Measurements from ENCODE around the gene ACOX1. TPM values are rescaled to one million over a fixed set of nuclear protein-coding genes. Genes with fewer than 3 reads are reported as not detected.
A peak's percentile ranks its signal among the peaks of the same experiment; 100 is the strongest.

The ACOX1 gene
- polyA plus RNA-seq (ENCODE audit: insufficient read length in 3 of 3), result 10 to 100 TPM; 30.3 to 42.7 (median 34.3) TPM

DNA sequence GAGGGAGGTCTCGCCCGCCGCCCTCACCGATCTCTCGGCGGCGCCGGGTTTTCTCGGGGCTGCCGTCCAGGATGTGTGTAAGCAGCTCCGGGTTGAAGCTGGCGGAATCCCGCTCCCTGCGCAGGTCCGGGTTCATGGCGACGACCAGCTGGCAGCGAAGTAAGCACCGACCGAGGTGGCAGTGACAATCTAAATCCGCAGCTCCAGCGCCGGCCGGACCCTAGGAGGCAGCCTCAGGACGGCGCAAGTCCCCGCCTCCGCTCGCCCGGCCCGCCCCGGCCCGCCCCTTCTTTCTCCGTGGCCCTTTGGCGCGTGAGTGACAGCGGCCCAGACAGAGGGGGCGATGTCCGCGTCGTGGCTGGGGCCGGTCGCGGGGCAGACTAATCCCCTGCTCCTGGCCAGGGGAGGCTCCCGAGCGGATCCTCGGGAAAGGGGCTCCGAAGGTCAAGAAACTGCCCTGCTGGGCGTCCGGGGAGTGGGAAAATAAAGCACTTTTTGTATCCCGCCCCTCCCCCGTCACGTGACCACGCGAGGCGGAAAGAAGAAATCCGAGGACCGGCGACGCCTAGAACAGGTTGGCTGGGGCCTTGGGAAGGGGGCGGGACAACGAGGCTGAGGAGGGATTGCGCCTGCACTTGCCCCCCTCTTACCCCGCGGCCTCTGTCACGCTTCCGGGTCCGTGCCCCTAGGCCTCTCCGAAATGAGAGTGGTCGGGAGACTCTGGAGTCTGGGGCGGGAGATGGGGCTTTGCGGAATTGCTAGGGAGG, at the start of gene ACOX1, which contains the start of gene TEN1:
Gene ACOX1 (minus strand): TSS at position 229 of the 767 bp plus-strand sequence. CDS start 93 bp downstream, at position 136.
Gene TEN1 (plus strand): TSS at position 303 of the 767 bp plus-strand sequence. CDS start 6,953 bp downstream, outside the sequence.
- peak; percentile 93 to 96 (median 94) for DNase-seq (ENCODE audit: low read depth in 3 of 3, low spot score in 2 of 3)

GRCh38 chr17:76027159-76027839, 48.3 kb upstream of the ACOX1 start, which contains the start of gene EVPL:
TSS of gene EVPL (minus strand) at chr17:76027306. CDS start at chr17:76027198, 108 bp downstream.
- DNase-seq (ENCODE audit: low read depth in 3 of 3, low spot score in 2 of 3), result no peak

GRCh38 chr17:76026714-76027158, 47.8 kb upstream of the ACOX1 start:
- no peak for DNase-seq (ENCODE audit: low read depth in 3 of 3, low spot score in 2 of 3)

DNA sequence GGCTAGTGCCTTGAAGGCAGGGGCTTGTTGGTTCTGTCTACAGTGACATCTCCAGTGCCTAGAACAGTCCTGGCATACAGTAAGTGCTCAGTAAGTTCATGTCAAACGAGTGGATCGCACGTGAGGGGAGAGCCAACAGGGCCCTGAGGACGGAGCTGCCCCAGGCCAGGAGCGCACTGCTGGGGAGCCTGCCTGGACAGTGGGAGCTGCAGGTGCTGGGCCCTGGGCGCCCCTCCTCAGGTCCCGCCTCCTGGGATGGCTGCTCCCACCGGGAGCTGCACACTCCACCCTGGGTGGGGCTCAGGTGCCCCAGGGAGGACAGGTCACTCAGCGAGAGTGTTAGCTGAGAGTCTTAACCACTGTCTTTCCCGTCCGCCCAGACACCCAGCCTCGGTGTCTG, 46.3 kb upstream of the ACOX1 start:
- DNase-seq (ENCODE audit: low read depth in 3 of 3, low spot score in 2 of 3), result no peak

- no peak for DNase-seq (ENCODE audit: low read depth in 3 of 3, low spot score in 2 of 3)
Measured at GRCh38 chr17:76024353-76024752, 45.4 kb upstream of the ACOX1 start.

DNA sequence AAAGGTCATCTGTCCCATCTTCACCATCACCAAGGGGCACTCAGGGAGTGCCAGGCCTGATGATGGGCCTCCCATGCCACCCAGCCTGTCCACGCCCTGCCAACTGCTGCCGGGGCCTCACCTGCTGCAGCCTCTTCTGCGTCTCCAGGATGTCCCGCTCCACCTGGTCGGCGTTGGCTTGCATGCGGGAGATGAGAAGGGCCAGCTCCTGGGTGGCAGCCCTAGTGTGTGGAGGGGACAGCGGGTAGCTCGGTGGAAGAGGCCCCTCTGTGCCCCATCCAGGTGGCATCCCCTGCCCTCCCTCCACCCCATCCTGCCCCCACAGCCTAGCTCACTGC, 44.9 kb upstream of the ACOX1 start:
- DNase-seq (ENCODE audit: low read depth in 3 of 3, low spot score in 2 of 3), result no peak

GRCh38 chr17:76022973-76023899, 44.3 kb upstream of the ACOX1 start:
- no peak for DNase-seq (ENCODE audit: low read depth in 3 of 3, low spot score in 2 of 3)

- DNase-seq (ENCODE audit: low read depth in 3 of 3, low spot score in 2 of 3), result no peak
Measured at GRCh38 chr17:76022285-76022684, 43.3 kb upstream of the ACOX1 start.

- DNase-seq (ENCODE audit: low read depth in 3 of 3, low spot score in 2 of 3), result no peak
Measured at GRCh38 chr17:76019833-76020467, 41.0 kb upstream of the ACOX1 start.

DNA sequence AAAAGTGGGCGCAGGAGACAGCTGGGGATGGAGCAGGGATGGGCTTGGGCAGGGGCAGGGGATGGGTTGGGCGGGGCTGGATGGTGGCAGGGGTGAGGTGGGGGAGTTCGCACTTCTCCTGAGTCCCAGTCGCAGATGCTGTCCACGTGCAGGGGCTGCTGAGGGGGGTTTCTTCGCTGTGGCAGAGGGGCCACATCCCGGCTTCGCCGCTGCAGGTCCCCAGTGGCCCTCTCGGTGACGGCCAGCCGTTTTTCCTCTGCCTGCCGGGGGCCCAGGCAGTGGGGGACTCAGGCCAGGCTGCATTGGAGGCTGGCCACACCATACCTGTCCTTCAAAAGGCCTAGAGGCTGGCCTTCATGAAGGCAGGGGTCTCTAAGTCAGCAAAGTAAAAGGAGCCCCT, 39.8 kb upstream of the ACOX1 start:
- no peak for DNase-seq (ENCODE audit: low read depth in 3 of 3, low spot score in 2 of 3)

DNA sequence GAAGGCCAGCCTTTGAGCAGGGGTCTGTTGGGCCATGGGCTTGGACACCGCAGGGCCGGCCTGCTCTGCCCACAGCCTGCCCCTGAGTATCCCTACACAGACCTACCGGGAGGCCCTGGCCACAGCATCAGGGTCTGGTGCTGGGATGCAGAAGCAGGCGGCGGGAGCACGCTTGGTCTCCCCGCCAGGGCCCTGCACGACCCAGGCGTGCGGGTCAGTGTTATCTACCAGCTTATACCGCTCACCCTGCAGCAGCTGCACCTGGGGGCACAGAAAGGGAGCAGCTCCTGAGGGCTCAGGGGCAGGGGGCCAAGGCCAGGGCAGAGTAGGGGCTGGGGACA, 39.3 kb upstream of the ACOX1 start:
- DNase-seq (ENCODE audit: low read depth in 3 of 3, low spot score in 2 of 3), result no peak

DNA sequence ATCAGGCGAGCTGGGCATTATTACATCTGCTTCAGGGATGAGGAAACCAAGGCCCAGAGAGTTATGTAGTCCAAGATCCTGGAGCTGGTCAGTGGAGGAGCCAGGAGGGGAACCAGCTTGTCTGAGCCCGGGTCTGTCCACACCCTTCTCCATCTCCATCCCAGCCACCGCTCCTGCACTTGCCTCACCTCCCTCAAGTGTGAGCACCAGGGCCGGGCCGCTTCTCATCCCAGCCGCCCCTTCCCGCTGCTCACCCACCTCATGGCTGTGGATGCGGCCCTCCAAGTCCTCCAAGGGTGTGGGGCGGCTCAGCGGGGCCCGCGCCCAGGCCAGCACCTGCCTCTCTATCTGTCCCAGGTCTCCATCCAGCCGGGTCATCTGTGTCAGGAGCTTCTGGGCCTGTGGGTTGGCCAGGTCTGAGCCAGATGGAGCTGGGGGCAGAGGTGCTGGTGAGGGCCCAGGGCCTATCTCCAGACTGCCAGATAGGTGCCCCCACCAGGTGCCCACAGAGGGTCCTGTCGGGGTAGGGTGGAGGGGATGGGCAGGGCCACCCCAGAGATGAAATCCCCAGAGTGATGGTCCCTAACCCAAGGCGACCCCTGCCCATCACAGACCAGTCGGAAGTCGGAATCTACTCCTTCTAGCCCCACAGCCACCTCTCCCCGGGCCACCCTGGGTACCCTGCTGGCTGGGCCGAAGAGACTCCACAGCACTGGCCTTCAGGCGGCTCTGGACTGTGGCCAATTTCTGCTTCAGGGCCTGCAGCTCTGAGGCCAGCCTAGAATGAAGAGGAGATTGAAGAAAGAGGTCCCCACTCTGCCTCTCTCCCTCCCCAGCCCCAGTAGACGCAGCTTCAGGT, 38.7 kb upstream of the ACOX1 start:
- no peak for DNase-seq (ENCODE audit: low read depth in 3 of 3, low spot score in 2 of 3)

DNA sequence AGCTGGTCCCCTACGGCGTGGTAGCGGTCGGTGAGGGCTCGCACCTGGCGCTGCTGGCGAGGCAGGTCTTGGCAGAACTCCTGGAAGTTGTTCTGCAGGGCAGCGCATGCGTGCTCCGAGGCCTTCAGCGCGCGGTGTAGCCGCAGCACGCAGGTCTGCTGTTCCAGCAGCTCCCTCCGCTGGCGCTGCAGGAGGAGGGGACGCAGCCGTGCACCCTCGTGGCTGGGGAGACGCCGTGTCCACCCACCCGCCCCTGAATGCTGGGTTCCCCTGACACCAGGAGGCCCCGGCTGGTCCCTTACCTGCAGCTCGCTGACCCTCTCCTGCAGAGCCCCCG, 35.9 kb upstream of the ACOX1 start:
- DNase-seq (ENCODE audit: low read depth in 3 of 3, low spot score in 2 of 3), result no peak

GRCh38 chr17:76014100-76014924, 35.3 kb upstream of the ACOX1 start:
- no peak for DNase-seq (ENCODE audit: low read depth in 3 of 3, low spot score in 2 of 3)

GRCh38 chr17:76013377-76013932, 34.5 kb upstream of the ACOX1 start:
- no peak for DNase-seq (ENCODE audit: low read depth in 3 of 3, low spot score in 2 of 3)

- no peak for DNase-seq (ENCODE audit: low read depth in 3 of 3, low spot score in 2 of 3)
Measured at GRCh38 chr17:76011951-76012350, 33.0 kb upstream of the ACOX1 start.

DNA sequence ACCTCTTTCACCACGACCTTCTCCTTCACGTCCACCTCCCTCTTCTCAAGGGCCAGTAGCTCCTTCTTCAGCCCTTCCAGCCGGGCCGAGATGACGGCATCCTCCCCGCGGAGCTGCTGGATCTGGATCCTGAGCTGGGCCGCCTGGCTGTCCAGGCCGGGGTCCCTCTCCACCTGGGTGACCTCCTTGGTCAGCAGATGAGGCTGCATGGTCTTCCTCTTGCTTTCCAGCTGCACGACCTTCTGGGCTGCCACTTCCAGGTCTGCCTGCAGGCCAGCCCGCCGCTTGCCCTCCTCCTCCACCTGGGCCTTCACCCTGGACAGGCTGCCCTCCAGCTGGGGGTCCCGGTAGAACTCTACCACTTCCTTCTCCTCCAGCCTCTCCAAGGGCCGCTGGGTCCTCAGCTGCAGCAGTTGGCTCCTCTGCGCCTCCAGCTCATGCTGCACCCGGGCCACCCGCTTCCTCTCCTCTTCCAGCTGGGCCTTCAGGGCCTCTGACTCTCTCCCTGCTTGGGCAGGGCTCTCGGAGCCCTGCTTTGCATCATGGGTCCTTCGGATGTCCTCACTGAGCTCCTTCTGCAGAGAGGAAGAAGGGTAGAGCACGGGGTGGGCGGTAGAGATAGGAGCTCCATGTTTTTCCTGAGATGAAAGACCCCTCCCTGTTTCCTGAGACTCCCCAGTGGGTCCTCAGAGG, 31.1 kb upstream of the ACOX1 start:
- DNase-seq (ENCODE audit: low read depth in 3 of 3, low spot score in 2 of 3), result no peak

- DNase-seq (ENCODE audit: low read depth in 3 of 3, low spot score in 2 of 3), result no peak
Measured at GRCh38 chr17:76009447-76009846, 30.5 kb upstream of the ACOX1 start.
